ENCODE results near the gene MCF2L2.

The MCF2L2 gene

DNA sequence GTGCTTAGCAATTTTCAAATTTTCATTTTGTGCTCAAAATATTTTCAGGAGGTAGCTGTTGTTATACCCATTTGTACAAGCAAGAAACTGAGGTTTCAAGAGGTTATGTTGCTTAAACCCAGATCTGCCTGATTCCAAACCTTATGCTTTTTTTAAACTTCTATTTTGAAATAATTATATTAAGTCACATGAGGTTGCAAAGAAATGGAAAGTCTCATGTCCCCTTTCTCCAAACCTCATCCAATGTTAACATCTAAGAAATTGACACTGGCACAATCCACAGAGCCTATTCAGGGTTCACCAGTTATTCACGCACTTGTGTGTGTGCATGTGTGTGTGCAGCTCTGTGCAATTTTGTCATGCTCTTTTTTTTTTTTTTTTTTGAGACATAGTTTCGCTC, 140.3 kb downstream of the MCF2L2 start:
- DNase-seq, result no peak

DNA sequence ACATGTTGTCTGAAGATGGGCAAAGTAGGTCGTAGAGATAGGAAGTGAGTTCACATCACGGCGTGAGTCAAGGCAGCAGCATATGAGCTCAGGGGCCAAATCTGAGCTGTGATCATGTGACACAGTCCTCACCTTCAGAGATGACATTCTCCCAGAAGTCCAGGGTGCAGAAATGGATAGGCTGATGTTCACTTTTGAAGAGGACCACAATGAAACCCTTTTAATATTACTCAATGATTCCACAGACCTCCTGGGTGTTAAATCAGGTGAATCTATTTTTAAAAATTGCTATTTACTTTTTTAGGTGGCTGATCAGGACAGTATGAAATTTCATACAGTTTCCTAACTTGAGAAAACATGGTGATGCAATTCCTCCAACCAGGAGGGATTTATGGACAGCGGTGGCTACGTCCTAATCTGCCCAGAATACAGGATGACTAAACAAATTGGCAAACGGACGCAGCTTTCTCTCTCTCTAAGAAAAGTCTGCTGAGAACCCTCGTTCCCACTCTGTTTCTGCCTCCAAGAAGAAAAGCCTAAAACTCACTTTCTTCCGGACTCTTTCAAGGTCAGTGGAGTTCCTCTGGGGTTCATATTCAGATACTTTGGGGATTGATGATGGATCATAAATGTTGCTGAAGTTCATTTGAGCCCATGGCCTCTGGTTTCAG, 141.0 kb downstream of the MCF2L2 start:
- DNase-seq, result no peak

DNA sequence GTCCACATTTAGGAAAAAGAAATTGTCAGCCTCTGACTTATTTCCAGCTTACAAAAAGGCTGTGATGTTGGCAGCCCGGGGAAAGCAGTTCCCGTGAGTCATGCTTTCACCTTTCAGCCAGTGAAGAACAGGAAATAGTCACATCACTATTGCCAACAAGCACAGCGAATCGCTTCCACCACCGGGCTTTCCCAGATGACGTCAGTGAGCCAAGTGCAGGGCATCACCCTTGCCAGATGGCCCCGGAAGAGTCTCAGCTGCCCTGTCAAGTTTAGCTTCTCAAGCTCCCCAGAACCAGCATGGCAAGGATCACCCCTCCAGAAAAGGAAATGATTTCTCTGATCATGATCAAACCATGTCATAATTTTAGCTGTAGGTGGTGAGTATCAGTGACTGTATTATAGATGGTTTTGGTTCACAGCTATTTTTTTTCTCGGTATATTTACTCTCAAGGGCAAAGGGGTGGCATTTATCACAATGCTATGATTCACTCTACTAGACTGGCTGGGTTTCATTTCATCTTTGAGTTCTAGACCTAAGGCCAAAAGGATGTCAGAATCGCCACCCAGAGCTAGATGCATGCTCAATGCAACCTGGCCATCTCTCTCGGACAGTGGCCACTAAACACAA, 142.5 kb downstream of the MCF2L2 start:
- peak; percentile 82 to 94 for DNase-seq

DNA sequence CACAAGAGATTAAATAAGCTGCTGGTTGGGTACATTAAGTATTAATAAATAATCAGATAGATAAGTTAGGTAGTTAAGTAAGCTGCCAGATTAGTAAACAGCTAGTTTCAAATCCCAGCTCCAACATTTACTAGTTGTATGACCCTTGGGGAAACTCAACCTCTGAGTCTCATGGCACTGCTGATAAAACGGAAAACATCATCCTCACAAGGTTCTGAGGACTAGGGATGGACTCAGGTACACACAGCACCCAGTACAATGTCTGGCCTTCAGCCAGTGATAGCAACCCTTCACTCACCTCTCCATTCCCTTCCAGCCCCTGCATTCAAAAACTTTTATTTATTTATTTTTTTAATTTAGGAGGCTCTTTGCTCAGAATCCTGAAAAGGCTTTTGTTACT, 143.1 kb downstream of the MCF2L2 start:
- no peak for DNase-seq

DNA sequence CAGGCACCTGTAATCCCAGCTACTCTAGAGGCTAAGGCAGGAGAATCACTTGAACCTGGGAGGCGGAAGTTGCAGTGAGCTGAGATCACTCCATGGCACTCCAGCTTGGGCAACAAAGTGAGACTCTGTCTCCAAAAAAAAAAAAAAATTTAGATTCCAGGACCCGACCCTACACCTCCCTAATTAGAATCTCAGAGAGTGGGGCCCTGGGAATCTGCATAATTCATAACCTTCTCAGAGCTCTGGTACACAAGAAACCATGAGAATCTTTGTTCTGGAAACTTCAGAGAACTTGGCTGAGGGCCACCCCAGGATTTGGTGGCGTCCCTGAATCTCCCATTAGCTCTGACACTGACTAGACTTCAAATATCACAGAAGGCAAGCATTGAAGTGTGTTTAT, 143.8 kb downstream of the MCF2L2 start:
- no peak for DNase-seq

DNA sequence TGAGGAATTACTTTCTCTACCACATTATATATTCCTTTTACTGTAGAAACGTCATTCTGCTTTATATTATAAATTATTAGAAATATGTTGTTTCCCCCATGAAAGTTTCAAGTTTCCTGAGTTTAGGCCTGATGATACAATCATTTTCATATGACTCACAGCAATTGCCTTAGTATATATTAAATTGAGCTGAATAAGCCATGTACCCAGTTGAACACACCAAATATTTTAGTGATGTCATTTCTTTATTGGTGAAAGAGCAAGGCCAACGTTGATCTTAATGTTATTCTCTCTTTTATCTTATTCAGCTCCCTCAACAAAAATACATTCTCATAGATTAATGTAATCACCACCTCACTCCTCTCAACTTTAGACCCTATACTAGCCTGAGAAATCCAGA, 144.5 kb downstream of the MCF2L2 start:
- DNase-seq, result no peak

DNA sequence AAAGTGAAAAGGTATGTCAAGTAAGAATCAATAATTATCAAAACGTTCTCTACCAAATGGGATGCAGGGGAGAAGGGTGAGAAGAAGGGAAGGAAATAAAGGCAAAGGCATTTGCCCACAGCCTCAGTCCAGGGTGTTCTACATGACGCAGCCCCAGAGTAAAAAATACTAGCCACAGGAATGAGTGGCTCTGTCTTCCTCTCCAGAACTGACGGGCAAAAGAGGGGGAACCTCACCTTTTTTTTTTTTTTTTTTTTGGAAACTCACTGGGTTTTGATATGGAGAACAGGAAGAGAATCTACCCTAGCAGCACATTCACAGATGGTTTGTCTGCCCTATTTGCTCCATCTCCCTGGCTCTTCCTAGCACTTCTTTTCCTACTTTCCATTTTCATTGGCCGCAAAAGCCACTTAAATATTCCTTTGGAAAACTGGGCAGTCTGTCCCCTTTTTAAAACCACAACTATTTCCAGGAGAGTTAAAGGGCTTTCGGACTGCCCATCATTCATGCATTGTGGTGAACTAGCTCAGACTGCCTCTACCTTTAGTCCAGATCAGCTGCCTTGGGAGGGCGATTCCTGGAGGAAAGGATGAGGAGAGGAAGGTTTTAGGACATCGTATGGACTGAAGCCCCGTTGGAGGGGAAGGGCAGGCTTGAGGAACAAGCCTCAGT, 147.2 kb downstream of the MCF2L2 start:
- DNase-seq, result no peak

DNA sequence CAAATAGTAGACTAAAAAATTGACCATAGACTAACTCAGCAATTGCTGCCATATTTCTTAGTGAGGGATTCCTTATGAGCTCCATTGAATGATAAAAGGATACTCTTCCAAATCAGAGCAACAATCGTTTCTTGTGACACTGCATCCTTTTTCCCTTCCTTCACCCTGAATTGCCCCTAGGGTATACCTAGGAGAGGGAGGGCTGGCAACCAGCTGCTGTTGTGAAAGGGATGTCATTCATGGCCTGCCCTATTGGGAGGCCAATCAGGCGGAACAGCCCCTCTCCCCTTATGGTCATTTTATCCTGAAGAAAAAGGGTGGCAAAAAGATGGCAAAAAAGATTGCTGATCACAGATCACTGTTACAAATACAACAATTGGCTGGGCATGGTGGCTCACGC, 149.0 kb downstream of the MCF2L2 start:
- no peak for DNase-seq

DNA sequence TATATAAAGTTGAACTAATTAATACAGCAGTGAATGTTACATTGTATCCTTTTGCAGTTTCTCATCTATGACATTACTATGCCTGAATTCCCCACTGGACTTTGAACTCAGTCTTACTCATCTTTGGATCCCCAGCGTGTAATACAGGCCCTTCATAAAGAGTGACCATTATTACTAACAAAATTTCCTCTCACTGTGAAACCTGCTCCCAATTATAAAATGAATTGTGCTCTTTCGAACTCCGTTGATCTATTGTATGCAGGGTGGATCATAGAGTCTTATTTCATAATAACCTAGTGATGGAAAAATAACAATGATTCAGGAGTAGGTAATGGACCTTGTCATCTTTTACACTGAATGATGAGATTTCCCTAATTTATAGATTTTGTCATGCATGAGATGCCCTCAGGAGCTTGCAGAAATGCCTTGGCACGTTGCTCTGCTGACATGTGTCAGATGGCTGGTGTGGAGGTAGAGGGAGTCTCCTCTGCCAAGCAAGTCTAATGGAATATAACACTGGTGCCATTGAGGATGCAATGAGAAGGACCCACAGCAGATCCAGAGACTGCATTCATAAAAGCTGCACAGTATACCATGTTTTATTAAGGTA, 149.8 kb downstream of the MCF2L2 start:
- DNase-seq, result peak; percentile 60 to 70

DNA sequence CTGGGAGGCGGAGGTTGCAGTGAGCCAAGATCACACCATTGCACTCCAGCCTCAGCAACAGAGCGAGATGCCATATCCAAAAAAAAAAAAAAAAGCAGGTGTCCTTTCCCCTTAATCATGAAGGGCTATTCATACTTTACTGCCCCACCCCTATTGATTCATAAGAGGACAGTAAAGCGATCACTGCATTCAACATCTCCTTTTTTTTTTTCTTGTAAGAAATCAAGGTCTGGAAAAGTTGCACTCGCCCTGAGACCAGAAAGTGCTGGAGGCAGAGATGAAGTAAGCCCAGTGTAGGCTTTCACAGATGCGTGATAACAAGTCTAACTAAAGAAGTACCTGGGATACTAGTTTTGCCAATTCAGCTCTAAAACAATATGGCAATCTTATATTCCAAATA, 151.2 kb downstream of the MCF2L2 start:
- no peak for DNase-seq

DNA sequence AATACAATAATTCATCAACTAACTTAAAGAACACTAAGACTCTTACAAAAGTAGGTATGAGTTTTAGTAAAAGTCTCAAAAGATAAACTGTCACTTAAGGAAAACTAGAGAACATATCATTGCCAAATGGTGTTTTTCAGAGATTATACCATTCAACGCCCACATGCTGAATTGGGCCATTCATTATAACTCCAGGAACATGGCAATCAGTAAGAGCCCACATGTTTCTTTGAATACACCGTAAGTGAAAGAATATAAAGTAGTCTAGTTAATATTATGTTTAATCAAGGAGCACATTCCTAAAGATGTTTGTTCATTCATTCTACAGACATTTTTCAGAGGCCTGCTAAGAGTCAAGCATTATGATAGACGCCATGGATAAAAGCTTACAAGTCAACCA, 152.5 kb downstream of the MCF2L2 start:
- DNase-seq, result no peak

DNA sequence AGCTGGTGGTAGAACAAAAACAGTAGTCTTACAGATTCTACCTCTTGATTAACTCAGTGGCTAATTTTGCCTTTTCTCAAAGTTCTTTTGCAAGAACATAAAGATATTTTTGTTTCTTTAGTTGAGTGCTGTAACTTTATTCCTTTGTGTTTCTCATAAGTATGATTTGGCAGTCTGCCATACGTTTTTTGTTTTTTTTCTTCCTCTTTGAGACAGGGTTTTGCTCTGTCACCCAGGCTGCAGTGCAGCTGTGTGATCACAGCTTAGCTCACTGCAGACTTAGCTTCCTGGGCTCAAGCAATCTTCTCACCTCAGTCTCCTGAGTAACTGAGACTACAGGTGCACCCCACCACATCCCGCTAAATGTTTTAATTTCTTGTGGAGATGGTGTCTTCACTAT, 153.0 kb downstream of the MCF2L2 start:
- peak in 1 of 2 experiments; percentile 48 for DNase-seq

DNA sequence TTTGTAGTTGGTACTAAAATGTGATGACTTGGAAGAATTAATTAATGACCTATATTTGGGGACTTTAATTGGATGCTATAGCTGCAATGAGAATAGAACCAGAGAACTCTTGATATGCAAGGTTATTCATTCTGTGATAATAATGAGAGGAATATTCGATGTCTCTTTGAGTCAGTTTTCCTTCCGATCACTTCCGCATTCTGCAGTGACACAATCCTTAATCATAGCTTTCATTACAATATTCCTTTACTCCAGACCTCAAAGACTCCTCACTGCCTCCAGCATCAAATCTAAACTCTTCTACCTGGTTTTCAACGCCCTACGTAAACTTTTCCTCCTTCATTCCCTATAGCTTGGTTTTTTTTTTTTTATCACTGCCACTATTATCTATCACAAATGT, 153.8 kb downstream of the MCF2L2 start:
- DNase-seq, result no peak

DNA sequence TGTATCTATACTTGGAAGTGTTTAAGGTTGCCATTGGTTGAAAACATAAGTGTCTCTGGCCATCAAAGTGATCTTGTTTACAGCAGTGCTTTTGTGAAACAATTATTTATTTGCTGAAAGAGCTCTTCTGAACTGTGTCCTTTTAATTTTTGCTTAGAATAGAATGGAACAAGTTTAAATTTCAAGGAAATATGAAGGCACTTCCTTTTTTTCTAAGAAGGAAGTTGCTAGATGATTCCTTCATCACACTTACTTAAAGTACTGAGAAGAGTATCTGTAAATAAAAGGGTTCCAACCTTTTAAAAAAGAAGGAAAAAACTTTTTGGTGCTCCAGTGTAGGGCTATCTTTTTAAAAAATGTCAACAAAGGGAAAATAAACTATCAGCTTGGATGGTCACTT, 155.6 kb downstream of the MCF2L2 start:
- DNase-seq, result no peak

DNA sequence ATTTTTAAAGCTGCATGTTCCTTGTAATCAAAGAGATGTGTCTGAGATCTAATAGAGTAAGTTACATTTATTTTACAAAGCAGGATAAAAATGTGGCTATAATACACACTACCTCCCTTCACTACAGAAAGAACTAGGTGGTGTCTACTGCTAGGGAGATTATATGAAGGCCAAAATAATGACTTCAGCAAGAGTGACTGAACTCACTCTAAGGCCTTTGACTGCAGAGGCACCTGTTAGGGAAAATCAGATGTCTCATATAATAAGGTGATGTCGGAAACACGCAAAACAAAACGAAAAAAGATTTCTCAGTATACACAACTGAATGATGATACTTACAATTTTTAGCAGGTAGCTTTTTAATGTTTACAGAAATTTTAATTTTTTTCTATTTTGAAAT, 156.3 kb downstream of the MCF2L2 start:
- DNase-seq, result no peak

DNA sequence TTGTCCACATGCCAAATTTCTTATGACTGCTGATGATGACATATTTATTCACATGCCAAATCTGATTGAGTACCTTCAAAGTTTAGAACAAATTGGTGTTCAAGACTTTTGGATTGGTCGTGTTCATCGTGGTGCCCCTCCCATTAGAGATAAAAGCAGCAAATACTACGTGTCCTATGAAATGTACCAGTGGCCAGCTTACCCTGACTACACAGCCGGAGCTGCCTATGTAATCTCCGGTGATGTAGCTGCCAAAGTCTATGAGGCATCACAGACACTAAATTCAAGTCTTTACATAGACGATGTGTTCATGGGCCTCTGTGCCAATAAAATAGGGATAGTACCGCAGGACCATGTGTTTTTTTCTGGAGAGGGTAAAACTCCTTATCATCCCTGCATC, 158.1 kb downstream of the MCF2L2 start:
- no peak for DNase-seq

DNA sequence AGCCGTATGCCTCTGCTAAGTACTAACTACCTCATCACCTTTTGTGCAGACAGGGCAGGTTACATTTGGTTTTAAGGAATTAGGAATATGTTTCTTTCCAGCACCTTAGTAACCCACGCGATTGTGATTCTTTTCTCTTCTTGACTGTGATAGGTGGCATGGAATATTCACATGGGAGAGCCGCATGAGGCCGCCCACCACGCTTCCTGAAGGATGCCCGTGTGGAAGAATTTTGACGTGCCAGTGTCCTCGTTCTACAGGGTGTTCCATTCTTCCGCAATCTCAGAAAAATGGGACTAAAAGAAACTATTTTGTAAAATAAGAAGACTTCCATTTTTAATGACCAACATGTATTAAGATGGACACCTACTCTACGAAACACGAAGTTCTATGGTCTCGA, 159.1 kb downstream of the MCF2L2 start:
- DNase-seq, result no peak

DNA sequence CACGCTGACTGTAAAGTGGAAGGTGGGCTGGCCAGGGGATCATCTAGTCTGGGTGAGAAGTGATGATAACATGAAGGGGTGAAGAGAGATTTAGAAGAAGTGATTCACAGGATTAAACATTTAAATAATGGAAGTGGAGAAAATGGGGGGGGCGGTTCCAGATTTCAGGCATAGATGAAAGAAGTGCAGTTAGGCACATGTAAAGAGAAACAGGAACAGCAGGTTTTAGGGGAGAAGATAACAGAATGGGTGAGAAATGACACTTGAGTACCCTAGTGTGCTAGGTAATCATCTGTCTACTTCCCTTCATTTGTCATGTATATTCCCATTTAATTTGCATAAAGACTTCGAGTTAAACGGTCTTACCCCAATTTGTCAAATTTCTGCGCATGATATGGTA, 160.1 kb downstream of the MCF2L2 start:
- DNase-seq, result peak in 1 of 2 experiments; percentile 31

DNA sequence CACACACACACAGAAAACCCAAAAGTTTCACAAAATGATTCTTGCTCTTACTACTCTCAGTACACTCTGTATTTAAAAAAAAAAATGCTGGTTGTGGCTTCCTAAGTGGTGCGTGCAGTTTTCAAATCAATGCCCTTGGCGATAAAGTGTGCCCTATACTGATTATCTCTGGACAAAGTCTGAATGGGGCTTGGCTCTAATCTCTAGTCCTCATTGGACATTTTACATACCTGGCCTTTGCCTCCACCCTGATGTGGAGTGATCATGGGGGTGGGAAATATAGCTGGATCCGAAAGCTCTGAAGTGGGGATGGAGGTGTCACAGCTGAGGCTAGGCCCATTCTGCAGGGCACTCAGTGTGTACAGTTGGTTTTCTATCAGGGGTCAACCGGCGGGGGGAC, 161.3 kb downstream of the MCF2L2 start:
- no peak for DNase-seq

DNA sequence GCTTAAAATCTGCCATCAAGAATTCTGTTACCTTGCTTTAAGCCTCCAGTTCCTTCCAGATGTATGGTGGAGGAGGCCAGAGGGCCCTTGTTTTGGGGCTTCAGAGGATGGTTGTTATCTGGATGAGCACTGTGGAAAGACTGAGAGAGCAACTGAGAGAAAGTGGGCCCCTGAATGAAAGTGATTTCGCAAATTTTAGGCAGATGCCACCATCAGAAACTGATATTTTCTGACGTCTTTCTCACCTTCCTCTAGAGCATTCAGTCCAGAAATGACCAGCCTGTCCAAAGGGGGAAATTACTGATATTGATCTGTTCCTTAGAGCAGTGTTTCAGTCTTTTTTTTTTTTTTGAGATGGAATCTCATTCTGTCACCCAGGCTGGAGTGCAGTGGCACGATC, 162.0 kb downstream of the MCF2L2 start:
- no peak for DNase-seq

DNA sequence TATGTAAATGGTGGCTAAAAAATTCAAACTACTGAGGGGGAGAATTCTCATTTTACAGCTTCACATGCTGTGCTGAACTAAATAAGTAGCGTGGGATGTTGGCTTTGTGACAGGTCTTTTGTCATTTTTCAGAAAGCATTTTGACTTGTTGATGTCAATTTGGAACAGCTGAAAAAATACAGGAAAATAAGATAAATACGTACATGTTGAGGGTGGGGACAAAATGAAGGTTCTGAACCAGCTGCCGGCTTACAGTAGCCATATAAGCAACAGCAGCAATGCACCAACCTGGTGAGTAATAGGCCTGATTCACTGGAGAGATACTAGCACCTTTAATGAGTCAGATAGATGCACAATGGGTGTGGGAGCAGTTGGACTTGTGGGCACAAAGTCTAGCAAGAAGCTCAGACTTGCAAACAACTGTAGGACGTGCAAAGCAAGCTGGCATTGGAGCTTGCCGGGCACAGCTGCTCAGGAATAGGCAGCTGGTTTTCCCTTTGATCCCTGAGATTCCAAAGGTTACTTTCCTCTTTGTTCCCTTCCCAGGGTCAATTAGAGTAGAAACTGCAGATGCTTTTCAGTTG, 162.5 kb downstream of the MCF2L2 start:
- peak; percentile 90 to 93 for DNase-seq

DNA sequence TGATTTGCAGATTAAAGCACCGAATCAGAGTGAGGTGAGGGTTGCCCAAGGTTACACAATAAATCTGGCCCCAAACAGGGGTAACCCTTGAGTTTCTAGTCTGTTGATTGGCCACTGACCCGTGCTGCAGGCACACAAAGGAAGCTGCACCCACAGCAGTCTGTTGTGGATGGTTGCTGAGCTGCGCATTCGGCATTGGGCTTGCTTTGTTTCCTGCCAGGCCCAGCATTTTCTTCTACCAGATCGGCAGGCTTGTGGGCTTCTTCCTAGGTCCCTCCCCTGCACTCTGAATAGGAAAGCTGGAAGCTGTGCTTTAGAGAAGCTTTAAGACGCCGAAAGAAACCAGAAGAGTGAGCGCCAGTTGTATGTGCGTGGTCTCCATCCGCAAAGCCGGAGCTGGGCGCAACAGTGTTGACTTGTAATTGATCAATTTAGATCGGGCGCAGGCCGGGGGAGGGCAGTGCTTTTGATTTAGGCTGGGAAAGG, 163.2 kb downstream of the MCF2L2 start:
- DNase-seq, result peak; percentile 97 to 98

DNA sequence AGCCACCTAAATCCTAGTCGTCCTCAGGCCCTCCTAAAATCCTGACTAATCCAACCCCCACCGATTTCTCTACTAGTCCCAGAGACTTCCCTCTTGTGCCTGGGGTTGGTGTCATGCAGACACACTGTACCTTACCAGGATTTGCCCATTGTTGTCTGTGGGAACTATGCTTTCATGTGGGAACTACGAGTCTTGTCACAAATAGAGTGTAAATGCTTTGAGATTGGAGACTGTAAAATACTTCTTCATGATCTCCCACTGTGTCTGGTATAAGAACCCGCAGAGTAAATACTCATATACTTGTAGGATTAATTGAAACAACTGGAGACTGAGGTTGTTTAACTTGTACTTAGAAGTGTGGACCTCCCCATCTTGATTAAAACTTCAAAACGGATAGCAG, 164.2 kb downstream of the MCF2L2 start:
- peak in 1 of 2 experiments; percentile 30 for DNase-seq
